HEK293 (cell line): ENCODE data around the gene TTYH2.

Source experiments
- CTCF ChIP-seq: fragments of 450-650 bp; formaldehyde crosslinking; IDR thresholded peaks from 2 replicates; pipeline ENCODE4 v1.5.1; 2016; ENCODE audit warnings: missing biosample characterization, missing genetic modification characterization
- IKZF3 ChIP-seq: fragments of 450-650 bp; IDR thresholded peaks from 2 replicates; pipeline ENCODE4 v1.5.0; 2018; ENCODE audit warnings: missing biosample characterization, mild to moderate bottlenecking, missing genetic modification characterization, moderate library complexity
- MEIS1 ChIP-seq: sonication (generic); formaldehyde crosslinking; IDR thresholded peaks from 2 replicates; pipeline ENCODE4 v1.8.1; 2022; ENCODE audit warnings: missing genetic modification reagents, mild to moderate bottlenecking, borderline replicate concordance
- REST ChIP-seq: fragments of 450-650 bp; formaldehyde crosslinking; IDR thresholded peaks from 2 replicates; pipeline ENCODE4 v1.5.1; 2016; ENCODE audit warnings: missing biosample characterization, missing genetic modification characterization
- ZNF274 ChIP-seq, 2 experiments: fragments of 200-500 bp in 1 of 2; fragments of 450-650 bp in 1 of 2; sonication (Bioruptor generic) in 1 of 2; formaldehyde crosslinking in 1 of 2; IDR thresholded peaks; 2 replicates each; pipeline versions ENCODE4 v1.5.1 to v1.6.1; 2014 to 2016; ENCODE audit warnings: borderline replicate concordance in 1 of 2, inconsistent platforms in 1 of 2, low read length in 1 of 2, missing biosample characterization in 1 of 2, missing genetic modification characterization in 1 of 2
- ZNF280D ChIP-seq: fragments of 450-650 bp; formaldehyde crosslinking; IDR thresholded peaks from 2 replicates; pipeline ENCODE4 v1.5.1; 2016; ENCODE audit warnings: missing biosample characterization, missing genetic modification characterization
- ZNF311 ChIP-seq: fragments of 450-650 bp; formaldehyde crosslinking; IDR thresholded peaks from 2 replicates; pipeline ENCODE4 v1.5.1; 2017; ENCODE audit warnings: missing biosample characterization, missing genetic modification characterization, borderline replicate concordance
- ZNF398 ChIP-seq: fragments of 450-650 bp; formaldehyde crosslinking; IDR thresholded peaks from 2 replicates; pipeline ENCODE4 v1.5.1; 2017; ENCODE audit warnings: missing biosample characterization, missing genetic modification characterization
- ZNF560 ChIP-seq: fragments of 450-650 bp; formaldehyde crosslinking; IDR thresholded peaks from 2 replicates; pipeline ENCODE4 v1.5.1; 2017; ENCODE audit warnings: missing biosample characterization, missing genetic modification characterization, borderline replicate concordance
- ZNF571 ChIP-seq: fragments of 450-650 bp; formaldehyde crosslinking; IDR thresholded peaks from 2 replicates; pipeline ENCODE4 v1.5.0; 2017; ENCODE audit warnings: missing biosample characterization, missing genetic modification characterization
- ZNF621 ChIP-seq: fragments of 450-650 bp; formaldehyde crosslinking; IDR thresholded peaks from 2 replicates; pipeline ENCODE4 v1.5.1; 2017; ENCODE audit warnings: missing biosample characterization, missing genetic modification characterization
- ZNF626 ChIP-seq: fragments of 450-650 bp; sonication (Bioruptor Pico); formaldehyde crosslinking; IDR thresholded peaks from 2 replicates; pipeline ENCODE4 v1.5.1; 2018; ENCODE audit warnings: missing biosample characterization, missing genetic modification characterization, inconsistent platforms
- ZNF664 ChIP-seq: fragments of 450-650 bp; formaldehyde crosslinking; IDR thresholded peaks from 2 replicates; pipeline ENCODE4 v1.5.1; 2016; ENCODE audit warnings: missing biosample characterization, missing genetic modification characterization

- TF ChIP-seq CTCF (tag by site-specific recombination) (no peak), ZNF560 (tag by site-specific recombination) (no peak), ZNF311 (tag by site-specific recombination) (no peak), REST (no peak), IKZF3 (tag by site-specific recombination) (no peak), ZNF274 (IDR thresholded peaks at IDR 0.05; ENCODE audit: low read length) (no peak), ZNF274 (tag by site-specific recombination; IDR thresholded peaks at IDR 0.05; ENCODE audit: borderline replicate concordance) (no peak), ZNF621 (no peak), ZNF571 (tag by site-specific recombination) (no peak), ZNF280D (tag by site-specific recombination) (no peak), MEIS1 (no peak), ZNF398 (tag by site-specific recombination) (no peak), ZNF664 (tag by site-specific recombination) (no peak), ZNF626 (tag by site-specific recombination) (no peak)
Observed at GRCh38 chr17:74260525-74260850, 47.1 kb downstream of the TTYH2 start.
